Motor neuron (in vitro differentiated cells): Measurements from ENCODE around the gene RNF125. TPM values are rescaled to one million over a fixed set of nuclear protein-coding genes. Genes with fewer than 3 reads are reported as not detected.

Source experiments
- ATAC-seq, 8 experiments: fragments of 200-7000 bp; cut with Tn5 transposase; replicated peaks in 6 of 8; 2 replicates each; pipeline ENCODE4 v1.8.0; 2021; ENCODE audit warnings: mild to moderate bottlenecking in 8 of 8, moderate library complexity in 8 of 8
- H3K27ac ChIP-seq, 2 donors: fragments of 250-450 bp; sonication (Bioruptor Pico); 2 replicates each; pipeline ENCODE4 v1.9.0; 2021; ENCODE audit warnings: antibody characterized with exemption in 2 of 2, mild to moderate bottlenecking in 2 of 2, moderate library complexity in 1 of 2
- H3K4me1 ChIP-seq, 2 donors: fragments of 250-450 bp; sonication (Bioruptor Pico); replicated peaks in 1 of 2; 2 replicates each; pipeline ENCODE4 v1.6.1; 2021; ENCODE audit warnings: antibody characterized with exemption in 2 of 2, mild to moderate bottlenecking in 2 of 2, moderate library complexity in 1 of 2
- H3K4me3 ChIP-seq, 5 donors: fragments of 250-450 bp; sonication (Bioruptor Pico); 2 replicates each; pipeline ENCODE4 v1.9.0; 2021; ENCODE audit warnings: antibody characterized with exemption in 5 of 5, mild to moderate bottlenecking in 5 of 5, moderate library complexity in 4 of 5
- WGBS, 10 experiments: fragments of 450-650 bp; shearing (Covaris generic); methylation state at CpG; one replicate each; pipeline ENCODE4 v1.0.0; 2022; 5-methylcytosine and 5-hydroxymethylcytosine counted together
- in situ Hi-C, 9 experiments: fragments of 400-800 bp; cut with MboI; loops; one replicate each; pipeline ENCODE4 v1.15.0; 2021; ENCODE audit warnings: low sequenced_read_pairs in 9 of 9, low pct_unique_long_range_greater_than_20kb in 2 of 9; ENCODE audit not compliant: unreplicated experiment in 9 of 9
- total RNA-seq, 8 experiments: library from RNA; unstranded; fragments of 300-600 nt; gene quantifications; 2 replicates each; pipeline versions ENCODE4 v1.2.3 to v1.2.4, GENCODE V29; 2022

Gene RNF125
- 1 to 10 TPM in 4 of 8 experiments, under 1 TPM in 4; 0.64 to 5.7 (median 1.4) TPM for total RNA-seq

DNA sequence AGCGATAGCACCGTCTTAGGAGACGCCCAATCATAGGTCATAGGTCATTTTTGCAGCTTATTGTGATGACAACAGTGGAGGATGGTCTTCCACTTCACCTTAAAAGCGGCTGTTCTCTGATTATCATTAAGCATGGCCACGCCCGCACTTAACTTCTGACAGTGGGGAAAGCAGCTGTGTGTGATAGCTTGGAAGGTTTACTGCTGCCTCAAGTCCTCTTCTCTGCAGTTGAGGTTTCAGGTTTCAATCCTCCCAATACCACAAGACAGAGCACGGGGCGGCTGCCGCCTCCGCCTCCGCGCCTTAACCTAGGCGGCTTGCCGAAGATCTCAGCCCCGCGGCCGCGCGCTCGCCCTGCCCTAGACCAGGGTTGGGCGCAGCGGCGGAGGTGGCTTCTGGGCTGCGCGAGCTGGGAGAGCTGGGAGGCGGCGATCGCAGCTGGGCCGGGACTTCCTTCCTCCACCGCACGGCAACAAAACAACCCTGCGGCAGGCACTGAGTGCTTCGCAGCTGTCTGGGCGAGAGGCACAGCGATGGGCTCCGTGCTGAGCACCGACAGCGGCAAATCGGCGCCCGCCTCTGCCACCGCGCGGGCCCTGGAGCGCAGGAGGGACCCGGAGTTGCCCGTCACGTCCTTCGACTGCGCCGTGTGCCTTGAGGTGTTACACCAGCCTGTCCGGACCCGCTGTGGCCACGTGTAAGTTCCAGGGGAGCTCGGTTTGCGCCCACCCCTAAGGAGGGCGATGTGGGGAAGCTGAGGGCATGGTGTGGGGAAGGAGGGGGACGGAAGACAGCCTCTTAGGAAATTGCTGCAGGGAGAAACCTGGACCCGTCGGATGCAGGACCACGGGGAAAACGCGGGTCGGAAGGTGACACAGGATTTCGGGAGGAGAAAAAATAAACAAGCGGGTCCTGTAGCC is at the start of gene RNF125:
Gene RNF125, plus strand, starts transcription at position 495 of the 920 bp plus-strand sequence. Its CDS starts 39 bp downstream, at position 534.
- 0 to 7% (median 0%) methylated on average over 1 to 27 of the region's 66 CpGs; no CpG with 5 or more reads in 1 of the 10 experiments for WGBS, 10 experiments
- in situ Hi-C loops = no loop called here
- H3K4me1 ChIP-seq = peaks cover 0 to 3% of the 10 kb centered on the region in 2 donors
- H3K27ac ChIP-seq = no peak within 1 kb of the TSS
- peak within 1 kb of the TSS; percentile 39 to 50 (median 44) for H3K4me3 ChIP-seq
- peak; percentile 88 to 92 (median 90) for ATAC-seq

DNA sequence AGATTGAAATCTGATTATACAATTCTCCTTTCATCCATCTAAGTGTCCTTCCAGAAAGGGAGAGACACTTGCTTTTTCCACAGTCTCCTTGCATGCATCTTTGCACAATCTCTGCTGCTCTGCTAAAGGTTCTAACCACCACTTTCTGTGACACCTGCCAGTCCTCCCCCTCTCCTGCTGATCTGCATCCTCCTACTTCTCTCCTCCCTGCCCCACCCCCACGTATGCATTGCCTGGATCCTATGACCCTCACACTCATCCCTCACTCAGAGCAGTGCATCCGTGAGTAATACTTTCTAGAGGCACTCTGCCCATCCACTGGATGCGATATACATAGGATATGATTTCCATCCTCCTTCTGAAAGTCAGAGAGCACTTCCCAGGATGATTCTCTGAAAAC is 48.0 kb upstream of the RNF125 start:
- 17 to 80% (median 68%) methylated on average over 1 to 3 of the region's 3 CpGs; no CpG with 5 or more reads in 4 of the 10 experiments for WGBS, 10 experiments
- peak in 3 of 8 experiments; percentile 32 to 46 (median 39) for ATAC-seq
- Histone ChIP-seq H3K27ac (no peak overlapping the region), H3K4me1 (no peaks in the 10 kb centered on the region), H3K4me3 (no peak overlapping the region)
- in situ Hi-C loops = loop anchor here in 2 of 9 experiments (25.0 kb wide), 2 partner anchors 233 to 408 kb away; no protein-coding TSS in a partner anchor

DNA sequence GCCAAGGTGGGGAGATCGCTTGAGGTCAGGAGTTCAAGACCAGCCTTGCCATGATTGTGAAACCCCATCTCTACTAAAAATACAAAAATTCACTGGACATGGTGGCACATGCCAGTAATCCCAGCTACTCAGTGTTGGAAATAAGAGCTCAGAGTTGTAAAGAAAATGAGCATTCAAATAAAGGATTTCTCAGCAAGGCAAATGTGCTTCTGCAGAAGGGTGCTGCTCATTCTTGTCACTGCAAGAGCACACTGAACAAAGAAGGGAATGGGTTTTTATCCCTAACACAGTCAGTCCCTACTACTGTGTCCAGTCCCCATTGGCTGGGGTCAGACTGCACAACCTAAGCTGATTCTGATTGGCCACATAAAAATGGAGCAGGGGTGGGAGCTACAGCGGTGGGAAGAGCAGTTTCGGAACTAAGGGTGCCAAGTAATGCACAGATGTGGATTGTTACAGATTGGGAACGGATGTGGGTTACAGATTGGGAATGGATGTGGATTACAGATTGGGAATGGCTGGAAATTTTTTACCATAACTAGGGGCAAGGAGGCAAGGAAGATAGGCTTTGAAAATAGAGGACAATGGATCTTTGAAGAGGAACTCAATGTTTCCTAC is 44.6 kb upstream of the RNF125 start:
- in situ Hi-C loops = loop anchor here in 2 of 9 experiments (25.0 kb wide), 2 partner anchors 237 to 412 kb away; no protein-coding TSS in a partner anchor

DNA sequence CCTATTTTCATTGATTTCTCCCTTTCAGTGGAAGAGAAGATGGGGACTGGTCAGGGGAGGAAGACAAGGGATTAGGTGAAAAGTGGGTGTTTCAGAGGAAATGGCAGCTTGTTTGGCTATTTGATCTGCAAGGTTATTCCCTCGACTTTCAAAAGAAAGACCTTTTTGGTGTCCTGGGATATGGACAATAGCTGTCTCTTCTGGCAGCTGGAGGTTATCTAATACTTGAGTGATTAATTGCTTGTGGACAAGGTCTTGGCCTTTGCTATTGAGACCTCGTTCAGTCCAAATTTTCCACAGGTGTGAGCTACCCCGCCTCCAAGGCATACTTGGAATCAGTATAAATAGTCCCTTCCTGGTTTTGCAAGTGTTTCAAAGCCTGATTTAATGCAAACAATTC is 42.4 kb upstream of the RNF125 start:
- ATAC-seq = no peak
- Histone ChIP-seq H3K4me1 (no peaks in the 10 kb centered on the region), H3K27ac (no peak overlapping the region), H3K4me3 (no peak overlapping the region)
- in situ Hi-C loops = loop anchor here in 1 of 9 experiments (25.0 kb wide), 1 partner anchor 414 kb away; no protein-coding TSS in a partner anchor
- WGBS, 10 experiments = 0 to 80% (median 60%) methylated on average over 1 to 3 of the region's 3 CpGs; no CpG with 5 or more reads in 3 of the 10 experiments

More for the DNA sequence above, 44.6 kb upstream of the RNF125 start:
- ATAC-seq = no peak
- 14 to 100% (median 88%) methylated on average over 1 to 3 of the region's 4 CpGs; no CpG with 5 or more reads in 5 of the 10 experiments for WGBS, 10 experiments
- H3K27ac ChIP-seq = no peak overlapping the region
- H3K4me3 ChIP-seq = no peak overlapping the region
- no peaks in the 10 kb centered on the region for H3K4me1 ChIP-seq

DNA sequence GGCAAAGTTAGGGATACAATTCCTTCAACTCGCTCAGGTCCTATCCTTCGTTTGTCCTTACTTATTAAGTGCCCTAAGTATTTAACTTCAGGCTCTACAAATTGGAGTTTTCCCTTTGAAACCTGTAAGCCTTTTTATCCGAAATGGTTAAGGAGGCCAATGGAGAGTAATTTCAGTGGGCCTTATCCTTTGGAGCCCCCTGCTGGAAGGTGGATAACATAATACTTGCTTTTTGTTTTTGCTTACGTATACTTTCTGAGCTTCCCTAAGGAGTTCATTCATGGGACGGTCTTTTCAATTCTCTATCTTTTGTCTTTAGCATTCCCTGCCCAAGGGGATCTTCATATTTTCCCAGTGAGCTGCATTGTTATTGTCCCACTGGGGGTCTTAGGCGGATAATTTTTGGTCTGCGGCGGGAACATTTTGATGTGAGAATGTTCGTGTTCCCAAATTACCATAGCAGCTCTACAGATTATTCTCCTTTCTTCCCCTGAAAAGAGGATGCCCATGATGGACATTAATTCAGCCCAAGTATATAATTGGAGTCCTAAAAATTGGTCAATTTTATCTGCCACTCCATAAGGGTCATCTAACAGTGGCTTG is 41.3 kb upstream of the RNF125 start:
- peak in 3 of 8 experiments; percentile 63 to 78 (median 65) for ATAC-seq
- 48 to 100% (median 77%) methylated on average over 1 to 9 of the region's 9 CpGs for WGBS, 10 experiments
- no peak overlapping the region for H3K27ac ChIP-seq
- in situ Hi-C loops = loop anchor here in 1 of 9 experiments (25.0 kb wide), 1 partner anchor 415 kb away; no protein-coding TSS in a partner anchor
- H3K4me3 ChIP-seq = no peak overlapping the region
- H3K4me1 ChIP-seq = no peaks in the 10 kb centered on the region

DNA sequence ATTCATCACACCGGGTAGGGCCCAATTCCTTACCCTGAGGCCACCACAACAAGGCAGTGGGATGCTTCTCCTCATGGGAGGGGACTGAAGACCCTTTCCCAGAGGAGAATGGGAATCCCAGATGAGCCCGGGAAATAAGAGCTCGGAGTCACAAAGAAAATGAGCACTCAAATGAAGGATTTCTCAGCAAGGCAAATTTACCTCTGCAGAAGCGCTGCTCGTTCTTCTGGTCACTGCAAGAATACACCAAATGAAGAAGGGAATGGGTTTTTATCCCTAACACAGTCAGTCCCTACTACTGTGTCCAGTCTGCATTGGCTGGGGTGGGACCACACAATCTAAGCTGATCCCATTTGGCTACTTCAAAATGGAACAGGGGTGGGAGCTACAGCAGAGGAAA is 40.0 kb upstream of the RNF125 start:
- H3K27ac ChIP-seq = no peak overlapping the region
- H3K4me3 ChIP-seq = no peak overlapping the region
- 0 to 100% (median 59%) methylated on average over 1 to 5 of the region's 5 CpGs; no CpG with 5 or more reads in 2 of the 10 experiments for WGBS, 10 experiments
- in situ Hi-C loops = loop anchor here in 1 of 9 experiments (25.0 kb wide), 1 partner anchor 416 kb away; no protein-coding TSS in a partner anchor
- no peak for ATAC-seq
- no peaks in the 10 kb centered on the region for H3K4me1 ChIP-seq

DNA sequence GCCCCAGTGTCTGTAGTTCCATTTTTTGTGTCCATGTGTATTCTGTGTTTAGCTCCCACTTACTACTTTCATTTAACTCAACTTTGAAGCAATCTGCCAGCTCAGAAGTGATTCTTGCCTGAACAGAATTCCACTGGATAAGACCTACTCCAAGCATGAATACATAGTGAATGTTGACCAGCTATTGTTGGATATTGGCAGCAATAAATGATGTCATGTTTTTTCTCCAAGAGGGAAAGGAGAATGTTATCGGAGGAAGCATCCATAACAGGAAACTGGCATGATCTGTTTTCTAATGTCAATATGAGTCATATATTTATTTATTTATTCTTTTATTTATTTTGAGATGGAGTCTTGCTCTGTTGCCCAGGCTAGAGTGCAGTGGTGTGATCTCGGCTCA is 38.9 kb upstream of the RNF125 start:
- Histone ChIP-seq H3K27ac (no peak overlapping the region), H3K4me3 (no peak overlapping the region), H3K4me1 (no peaks in the 10 kb centered on the region)
- in situ Hi-C loops = loop anchor here in 1 of 9 experiments (25.0 kb wide), 1 partner anchor 417 kb away; no protein-coding TSS in a partner anchor
- 60 to 100% (median 88%) methylated on average over 1 to 2 of the region's 2 CpGs; no CpG with 5 or more reads in 3 of the 10 experiments for WGBS, 10 experiments
- no peak for ATAC-seq

DNA sequence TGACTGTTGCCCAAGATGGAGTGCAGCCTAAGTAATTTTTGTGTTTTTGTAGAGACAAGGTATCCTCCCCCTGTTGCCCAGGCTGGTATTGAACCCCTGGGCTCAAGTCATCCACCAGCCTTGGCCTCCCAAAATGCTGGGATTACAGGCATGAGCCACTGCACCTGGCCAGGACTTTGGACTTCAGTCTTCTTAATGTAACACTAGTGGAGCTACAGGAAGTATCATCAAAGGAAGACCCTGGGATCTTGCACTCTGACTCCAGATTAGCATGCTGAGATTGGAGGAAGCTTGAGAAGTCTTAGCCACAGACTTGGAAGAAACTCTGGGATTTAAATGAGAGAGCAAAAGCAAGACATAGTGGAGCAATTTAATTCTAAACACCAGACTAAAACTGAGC is 37.8 kb upstream of the RNF125 start:
- Histone ChIP-seq H3K27ac (no peak overlapping the region), H3K4me3 (no peak overlapping the region), H3K4me1 (no peaks in the 10 kb centered on the region)
- in situ Hi-C loops = loop anchor here in 1 of 9 experiments (25.0 kb wide), 1 partner anchor 419 kb away; no protein-coding TSS in a partner anchor
- ATAC-seq = no peak

DNA sequence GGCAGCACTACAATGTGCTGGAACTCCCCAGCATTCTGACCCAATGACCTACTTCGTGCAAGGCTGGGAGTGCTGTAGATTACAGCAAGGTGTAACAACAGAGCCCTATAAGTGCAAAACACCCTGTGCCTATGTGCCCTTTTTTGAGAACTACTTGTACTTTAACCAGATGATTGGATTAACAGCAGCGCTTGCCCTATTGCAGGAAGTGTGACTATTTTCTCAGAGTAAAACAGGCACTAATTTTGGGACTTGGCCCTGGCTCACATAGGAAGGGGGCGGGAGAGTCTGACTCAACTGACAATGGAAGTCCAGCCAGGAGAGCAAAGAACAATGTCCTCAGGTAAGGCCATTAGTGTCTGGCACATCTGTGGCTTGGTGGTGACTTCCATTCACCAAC is 35.6 kb upstream of the RNF125 start:
- H3K4me1 ChIP-seq = no peaks in the 10 kb centered on the region
- H3K27ac ChIP-seq = no peak overlapping the region
- in situ Hi-C loops = loop anchor here in 1 of 9 experiments (25.0 kb wide), 1 partner anchor 421 kb away; no protein-coding TSS in a partner anchor
- WGBS, 10 experiments = 52 to 92% (median 77%) methylated on average over 2 to 3 of the region's 3 CpGs; no CpG with 5 or more reads in 4 of the 10 experiments
- H3K4me3 ChIP-seq = no peak overlapping the region
- no peak for ATAC-seq

DNA sequence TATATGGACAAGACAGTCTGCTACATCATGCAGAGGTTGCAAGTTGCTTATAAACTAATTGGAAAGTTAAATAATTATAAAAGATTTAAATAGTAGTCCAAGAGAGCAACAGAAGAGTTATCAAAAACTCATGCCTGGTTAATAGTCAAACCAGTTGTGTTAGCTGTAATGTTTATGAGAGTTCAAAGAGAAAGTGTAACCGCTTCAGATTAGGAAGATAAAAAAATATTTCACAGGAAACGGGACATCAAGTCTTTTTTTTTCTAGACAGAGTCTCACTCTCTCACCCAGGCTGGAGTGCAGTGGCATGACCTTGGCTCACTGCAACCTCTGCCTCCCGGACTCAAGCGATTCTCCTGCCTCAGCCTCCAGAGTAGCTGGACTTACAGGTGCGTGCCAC is 34.6 kb upstream of the RNF125 start:
- ATAC-seq = no peak
- in situ Hi-C loops = loop anchor here in 1 of 9 experiments (25.0 kb wide), 1 partner anchor 422 kb away; no protein-coding TSS in a partner anchor
- Histone ChIP-seq H3K4me3 (no peak overlapping the region), H3K27ac (no peak overlapping the region), H3K4me1 (no peaks in the 10 kb centered on the region)
- WGBS, 10 experiments = 35 to 100% (median 91%) methylated on average over 1 to 5 of the region's 5 CpGs; no CpG with 5 or more reads in 1 of the 10 experiments

DNA sequence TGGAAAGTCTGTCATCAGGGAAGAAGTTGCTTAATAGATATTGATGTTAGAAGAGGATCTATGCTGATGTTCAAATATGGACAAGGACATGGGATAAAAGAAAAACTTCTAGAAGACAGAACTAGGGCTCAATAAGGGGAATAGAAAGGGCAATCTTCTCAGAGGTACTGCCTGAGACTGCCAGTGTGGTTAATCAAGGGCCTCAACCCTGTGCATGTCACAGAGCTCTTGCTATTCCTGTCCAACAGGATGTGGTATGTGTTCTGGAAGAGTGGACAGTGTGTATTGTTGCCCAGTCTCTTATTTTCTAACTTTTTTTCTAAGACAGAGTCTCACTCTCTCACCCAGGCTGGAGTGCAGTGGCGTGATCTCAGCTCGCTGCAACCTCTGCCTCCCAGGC is 27.8 kb upstream of the RNF125 start:
- no peak overlapping the region for H3K4me3 ChIP-seq
- H3K4me1 ChIP-seq = peaks cover 0 to 4% of the 10 kb centered on the region in 2 donors
- no peak for ATAC-seq
- no peak overlapping the region for H3K27ac ChIP-seq
- in situ Hi-C loops = loop anchor here in 1 of 9 experiments (25.0 kb wide), 1 partner anchor 429 kb away; no protein-coding TSS in a partner anchor
- 0 to 100% (median 82%) methylated on average over 2 of the region's 2 CpGs; no CpG with 5 or more reads in 5 of the 10 experiments for WGBS, 10 experiments

DNA sequence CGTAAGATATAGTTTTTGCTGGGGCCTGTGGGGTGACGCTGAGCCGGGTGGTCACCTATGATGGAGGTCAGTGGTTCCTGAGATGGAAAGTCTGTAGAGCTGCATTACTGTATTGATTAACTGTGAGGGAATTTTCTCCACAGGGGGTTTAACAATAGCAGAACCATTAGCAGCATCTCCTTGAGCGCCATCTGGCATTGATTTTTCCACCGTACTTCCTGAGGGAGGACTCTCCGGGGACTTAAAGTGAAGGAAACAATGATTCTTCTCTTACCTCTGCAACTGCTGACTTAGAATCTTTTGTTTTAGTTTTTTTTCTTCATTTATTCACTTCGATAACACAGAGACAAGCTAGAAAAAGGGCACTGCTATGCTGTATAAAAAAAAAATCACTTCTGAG is 22.6 kb upstream of the RNF125 start:
- H3K27ac ChIP-seq = no peak overlapping the region
- in situ Hi-C loops = loop anchor here in 1 of 9 experiments (25.0 kb wide), 1 partner anchor 434 kb away; no protein-coding TSS in a partner anchor
- ATAC-seq = peak in 2 of 8 experiments; percentile 26 to 50
- peaks cover 0 to 5% of the 10 kb centered on the region in 2 donors for H3K4me1 ChIP-seq
- 33 to 100% (median 65%) methylated on average over 1 to 7 of the region's 7 CpGs; no CpG with 5 or more reads in 1 of the 10 experiments for WGBS, 10 experiments
- H3K4me3 ChIP-seq = no peak overlapping the region
